ENCODE results near the gene ALG3. TPM values are rescaled to one million over a fixed set of nuclear protein-coding genes. Genes with fewer than 3 reads are reported as not detected.

The ALG3 gene
- polyA plus RNA-seq, 1 donor = 25.5 TPM

DNA sequence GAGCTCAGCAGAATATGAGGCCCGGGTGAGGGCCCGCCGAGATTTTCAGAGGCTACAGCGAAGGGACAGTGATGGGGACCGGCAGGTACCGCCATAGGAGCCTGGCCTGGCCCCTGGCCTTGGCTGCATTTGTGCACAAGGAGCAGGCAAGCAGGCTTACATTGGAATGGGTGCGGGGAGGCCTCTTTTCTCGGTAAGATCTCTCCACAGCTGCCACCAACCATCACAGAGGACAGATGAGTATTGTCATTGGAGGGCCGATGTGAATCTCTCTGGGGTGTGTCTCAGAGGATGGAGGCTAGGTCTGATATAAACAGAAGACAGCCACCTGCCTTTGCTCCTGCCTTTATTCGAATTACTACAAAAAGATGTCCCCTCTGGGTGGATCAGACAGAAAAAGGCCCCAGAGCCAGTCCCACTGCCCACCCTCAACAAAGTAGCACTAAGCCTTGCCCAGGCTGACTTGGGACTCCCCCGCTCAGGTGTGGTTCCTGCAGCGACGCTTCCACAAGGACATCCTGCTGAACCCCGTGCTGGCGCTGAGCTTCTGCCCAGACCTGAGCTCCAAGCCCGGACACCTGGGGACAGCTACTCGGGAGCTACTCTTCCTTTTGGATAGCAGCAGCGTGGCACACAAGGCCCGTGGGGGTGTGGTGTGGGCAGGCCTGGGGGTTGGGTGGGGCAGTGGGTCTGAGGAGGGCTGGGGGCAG lies 13.9 kb downstream of the ALG3 start:
- DNase-seq = no peak

DNA sequence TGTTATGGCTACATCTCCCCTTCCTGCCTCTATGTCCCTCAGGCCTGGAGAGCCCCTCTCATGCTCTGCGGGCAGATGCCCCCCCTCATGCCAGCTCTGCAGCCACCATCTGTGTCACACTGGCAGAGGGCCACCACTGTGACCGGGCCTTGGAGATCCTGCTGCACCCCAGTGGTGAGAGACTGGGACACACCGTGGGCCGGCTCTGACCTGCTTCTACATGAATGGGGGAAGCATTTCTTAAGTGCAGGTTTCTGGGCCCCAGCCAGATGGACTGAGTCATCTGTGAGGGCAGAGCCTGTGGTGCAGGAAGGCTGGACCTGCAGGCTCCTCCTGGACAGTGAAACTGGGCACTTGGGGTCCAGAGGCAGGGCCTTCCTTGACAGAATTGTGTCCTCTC lies 14.5 kb downstream of the ALG3 start:
- no peak for DNase-seq

DNA sequence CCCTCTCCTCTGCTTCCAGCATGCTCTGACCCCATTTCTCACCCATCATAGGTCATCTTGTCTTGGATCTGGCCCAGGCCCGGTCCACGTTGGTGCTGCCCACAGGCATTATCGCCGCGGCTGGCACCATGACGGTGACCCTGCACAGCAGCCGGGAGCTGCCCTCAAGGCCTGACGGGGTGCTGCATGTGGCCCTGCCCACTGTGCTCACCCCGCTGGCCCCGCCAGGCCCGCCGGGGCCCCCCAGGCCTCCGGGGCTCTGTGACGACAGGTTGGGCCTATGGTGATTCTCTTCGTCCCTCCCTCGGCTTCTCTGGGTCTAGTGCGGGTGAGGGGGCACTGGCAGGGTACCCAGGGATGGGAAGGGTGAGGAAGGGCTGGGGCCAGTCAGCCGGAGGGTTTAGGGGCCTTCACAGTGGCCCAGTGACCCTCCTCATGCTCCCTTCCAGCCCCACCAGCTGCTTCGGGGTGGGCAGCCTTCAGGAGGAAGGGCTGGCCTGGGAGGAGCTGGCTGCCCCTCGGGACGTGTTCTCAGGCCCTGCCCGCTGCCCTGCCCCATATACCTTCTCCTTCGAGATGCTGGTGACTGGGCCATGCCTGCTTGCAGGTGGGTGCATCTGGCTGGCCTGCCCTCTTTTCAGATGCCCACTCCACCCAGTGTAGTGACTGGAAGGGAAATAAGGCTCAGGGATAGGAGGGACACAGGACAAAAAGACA lies 15.5 kb downstream of the ALG3 start:
- no peak for DNase-seq

DNA sequence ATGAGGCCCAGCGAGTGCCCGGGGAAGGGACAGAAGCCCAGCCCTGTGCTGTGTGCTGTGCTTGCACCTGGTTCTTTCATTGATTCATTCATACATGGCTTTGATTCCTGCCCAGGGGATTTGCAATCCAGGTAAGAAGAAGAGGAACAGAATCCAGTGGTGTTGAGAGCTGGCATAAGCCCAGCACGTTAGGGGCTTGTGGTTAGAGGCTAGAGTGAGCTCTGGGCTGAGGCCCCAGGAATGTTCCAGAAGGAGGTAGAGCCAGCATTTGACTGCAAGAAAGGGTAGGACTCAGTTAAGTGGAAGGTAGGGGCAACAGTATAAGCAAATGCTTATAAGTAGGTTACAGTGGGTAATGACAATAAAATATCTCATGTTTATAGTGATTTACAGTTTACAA lies 17.1 kb downstream of the ALG3 start:
- DNase-seq = no peak

DNA sequence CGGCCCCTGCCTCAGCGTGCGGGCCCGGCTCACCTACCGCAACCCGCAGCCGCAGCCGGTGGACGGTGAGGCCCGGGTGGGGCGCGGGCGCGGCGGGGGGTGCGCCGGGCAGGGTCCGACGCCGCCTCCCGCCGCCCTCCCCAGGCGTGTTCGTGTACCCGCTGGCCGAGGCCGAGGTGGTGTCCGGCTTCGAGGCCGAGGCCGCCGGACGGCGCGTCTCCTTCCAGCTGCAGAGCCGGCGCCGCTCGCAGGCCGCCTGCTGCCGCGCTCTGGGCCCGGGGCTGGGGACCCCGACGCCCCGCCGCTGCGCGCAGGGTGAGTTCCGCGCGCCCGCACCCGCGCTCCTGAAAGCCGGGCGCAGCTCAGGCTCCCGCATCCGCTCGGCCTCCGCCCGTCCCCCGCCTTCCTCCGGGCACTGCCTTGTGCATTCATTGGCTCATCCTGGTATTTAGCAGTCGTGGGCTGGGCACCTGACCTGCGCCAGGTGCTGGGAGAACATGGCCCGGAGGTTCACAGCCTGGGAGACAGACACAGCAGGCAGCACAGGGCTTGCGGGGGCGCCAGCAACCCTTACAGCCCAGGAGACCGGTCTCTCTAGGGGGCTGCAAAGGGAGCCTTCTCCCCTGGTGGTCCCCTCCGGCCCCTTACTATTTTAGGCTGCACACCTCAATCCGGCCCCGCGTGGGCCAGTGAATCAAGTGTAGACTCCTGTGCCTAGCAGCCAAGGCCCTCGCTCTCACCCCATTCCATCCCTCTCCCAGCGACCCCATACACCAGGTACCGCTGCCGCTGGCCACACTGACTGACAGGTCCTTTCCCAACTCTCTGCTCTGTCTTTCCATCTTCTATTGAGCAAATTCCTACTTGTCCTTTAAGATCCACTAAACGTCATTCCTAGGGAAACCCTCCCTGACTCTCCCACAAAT lies 17.9 kb downstream of the ALG3 start:
- no peak for DNase-seq

DNA sequence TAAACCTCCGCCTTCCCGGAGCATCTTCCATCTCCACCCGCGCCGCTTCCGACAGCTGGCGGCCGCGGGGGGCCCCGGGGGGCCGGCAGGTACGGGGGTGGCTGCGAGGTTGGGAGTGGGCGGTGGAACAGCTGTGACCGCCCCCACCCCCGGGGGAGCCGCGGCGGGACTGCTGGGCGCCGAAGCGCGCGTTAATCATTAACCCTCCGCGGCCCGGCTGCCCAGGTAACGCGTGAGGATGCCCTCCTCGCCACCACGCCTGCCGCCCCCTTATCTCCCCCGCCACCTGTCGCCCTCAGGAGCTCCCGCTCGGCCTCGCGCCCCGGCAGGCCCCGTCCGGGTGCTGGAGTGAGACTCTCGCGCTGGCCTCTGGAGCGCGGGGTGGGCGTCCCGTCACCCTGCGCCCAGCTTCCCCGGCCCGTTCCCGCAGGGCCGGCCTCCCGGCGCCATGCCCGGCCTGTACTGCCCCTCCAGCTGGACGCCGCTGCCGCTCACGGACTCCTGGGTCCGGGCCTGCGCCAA lies 18.6 kb downstream of the ALG3 start:
- DNase-seq = no peak

DNA sequence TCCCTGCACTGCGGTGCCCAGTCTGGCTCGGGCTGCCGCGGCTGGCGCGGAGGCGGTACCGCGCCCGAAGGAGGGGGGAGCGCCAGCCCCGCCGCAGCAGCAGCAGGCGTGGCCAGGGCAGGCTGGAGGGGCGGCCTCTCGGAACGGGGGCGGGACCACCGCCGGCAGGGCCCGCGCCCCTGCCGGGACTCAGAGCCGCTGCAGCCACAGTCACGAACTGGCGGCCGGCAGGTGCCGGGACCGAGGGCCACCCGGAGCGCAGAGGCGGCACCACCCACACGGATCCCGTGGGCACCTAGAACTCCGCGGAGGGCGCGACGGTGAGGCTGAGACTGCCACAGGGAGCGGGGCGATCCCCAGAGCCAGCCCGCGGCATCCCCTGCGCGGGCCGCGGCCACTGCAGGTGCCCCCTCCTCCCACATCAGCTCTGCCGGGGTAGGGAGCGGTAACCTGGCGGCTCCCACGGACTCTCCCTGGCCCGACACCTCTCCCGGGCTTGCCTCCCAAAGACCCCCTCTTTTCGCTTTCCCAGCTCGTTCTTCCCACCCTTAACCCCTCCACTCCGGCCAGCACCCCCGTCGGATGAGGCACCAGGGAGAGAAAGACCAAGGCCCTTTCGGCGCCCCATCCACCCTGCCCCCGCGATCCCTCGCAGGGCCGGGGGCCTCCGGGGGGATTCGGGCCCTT lies 19.2 kb downstream of the ALG3 start, which contains the start of gene VWA5B2:
Gene VWA5B2 (plus strand): TSS at position 192 of the 687 bp plus-strand sequence. CDS start 944 bp downstream, outside the sequence.
- DNase-seq = peak; percentile 27

DNA sequence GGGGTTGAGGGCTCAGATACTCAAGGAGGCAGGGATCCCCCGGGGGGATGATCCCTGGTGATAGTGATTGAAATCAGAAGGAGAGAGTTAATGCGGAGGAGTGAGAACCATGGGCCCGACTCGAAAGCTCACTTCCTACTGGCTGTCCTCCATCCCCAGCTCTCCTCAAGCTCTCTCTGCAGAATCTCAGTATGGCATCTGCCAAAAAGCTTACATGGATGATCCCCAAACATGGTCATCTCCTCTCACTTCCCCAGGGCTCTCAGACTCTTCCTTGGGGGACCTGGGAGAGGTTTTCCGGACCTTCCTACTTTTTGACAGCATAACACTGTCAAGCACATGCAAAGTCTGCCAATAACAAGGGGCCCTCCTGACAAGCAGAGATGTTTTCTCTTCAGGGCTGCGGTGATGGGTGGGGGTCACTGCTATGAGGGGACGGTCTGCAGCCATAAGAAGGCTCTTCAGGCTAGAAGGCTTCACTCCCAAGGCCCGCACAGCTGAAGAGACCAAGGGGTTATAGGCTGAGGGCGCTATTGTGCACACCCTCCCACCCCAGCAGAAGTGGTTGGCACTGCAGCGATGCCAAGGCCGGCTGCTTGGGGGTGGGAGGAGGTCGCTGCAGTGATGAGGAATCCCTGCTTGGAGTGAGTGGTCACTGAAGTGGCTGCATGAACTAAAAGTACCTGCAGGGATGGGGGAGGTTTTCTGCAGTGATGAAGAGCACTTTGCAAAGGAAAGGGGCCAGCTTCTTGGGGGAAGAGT lies 20.2 kb downstream of the ALG3 start:
- no peak for DNase-seq

DNA sequence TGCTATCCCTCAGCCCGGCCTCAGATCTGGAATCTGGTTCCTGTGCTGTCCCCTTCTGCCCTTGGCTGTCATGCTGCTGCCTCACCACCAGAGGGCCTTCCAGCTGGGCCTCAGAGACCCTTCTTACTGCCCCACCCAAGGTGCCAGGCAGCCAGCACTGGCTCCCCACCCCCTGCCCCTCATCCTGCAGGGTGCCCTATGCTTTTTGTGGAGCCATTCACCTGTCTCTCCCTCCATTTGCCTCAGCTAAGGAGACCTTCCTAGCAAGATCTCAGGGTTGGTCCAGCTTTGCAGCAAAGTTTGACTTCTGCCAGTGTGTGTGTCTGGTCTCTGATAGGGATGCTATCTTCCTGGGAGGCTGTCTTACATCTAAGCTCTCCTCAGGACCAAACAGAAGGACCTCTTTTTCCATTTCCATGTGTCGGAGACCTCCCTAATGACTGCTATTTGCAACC lies 21.3 kb downstream of the ALG3 start:
- DNase-seq = no peak

DNA sequence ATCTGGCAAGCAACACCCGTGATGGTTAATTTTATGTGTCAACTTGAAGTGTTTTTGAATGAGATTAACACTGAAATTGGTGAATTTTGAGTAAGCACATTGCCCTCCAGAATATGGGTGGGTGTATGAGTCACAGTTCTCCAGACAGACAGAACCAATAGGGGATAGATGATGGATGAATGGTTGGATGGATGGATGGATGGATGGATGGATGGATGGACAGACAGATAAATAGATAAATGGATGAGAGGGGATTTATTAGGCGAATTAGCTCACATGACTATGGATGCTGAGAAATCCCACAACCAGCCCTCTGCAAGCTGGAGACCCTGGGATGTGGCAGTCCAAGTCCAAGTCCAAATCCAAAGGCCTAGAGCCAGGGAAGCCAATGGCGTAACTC lies 24.8 kb downstream of the ALG3 start:
- DNase-seq = no peak

DNA sequence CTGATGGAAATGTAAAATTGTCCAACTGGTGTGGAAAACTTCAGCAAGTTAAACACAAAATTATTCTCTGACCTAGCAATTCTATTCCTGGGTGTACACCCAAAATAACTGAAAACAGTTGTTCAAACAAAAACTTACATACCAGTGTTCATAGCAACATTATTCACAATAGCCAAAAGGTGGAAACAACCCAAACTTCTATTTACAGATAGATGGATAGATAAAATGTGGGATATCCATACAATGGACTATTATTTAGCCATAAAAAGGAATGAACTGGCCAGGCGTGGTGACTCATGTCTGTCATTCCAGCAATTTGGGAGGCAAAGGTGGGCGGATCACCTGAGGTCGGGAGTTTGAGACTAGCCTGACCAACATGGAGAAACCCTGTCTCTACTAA lies 26.2 kb downstream of the ALG3 start:
- no peak for DNase-seq

DNA sequence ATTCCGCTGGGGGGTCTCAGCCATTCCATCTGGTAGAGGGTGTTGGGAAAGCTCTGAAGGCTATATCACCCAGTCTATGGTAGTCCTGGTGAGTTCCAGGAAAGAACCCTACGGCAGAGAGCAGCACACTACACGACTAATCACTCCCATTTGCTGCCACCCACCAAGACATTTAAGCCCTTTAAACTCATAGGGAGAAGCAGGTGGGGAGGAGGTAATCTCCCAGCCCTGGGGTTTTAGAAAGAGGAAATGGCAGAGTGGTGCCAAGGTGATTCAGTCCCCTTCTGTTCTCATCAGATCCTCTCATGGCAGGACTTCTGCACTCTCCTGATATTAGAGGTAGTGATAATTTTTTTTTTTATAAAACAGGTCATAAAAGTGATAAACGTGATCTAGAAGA lies 29.9 kb downstream of the ALG3 start:
- no peak for DNase-seq

DNA sequence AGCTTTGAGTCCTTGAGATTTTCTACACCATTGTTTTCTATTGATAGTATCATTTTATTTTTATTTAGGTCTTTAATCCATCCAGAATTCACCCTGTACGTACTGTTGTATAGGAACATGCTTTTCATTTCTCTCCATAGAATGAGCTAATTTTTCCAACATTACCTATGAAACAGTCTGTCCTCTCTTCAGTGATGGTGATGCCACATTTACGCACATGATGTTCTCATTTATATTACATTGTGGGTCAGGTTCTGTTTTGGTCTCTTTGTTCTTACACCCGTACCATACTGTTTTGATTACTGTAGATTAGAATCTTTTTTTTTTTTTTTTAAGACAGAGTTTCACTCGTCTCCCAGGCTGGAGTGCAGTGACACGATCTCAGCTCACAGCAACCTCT lies 37.0 kb downstream of the ALG3 start:
- DNase-seq = no peak

DNA sequence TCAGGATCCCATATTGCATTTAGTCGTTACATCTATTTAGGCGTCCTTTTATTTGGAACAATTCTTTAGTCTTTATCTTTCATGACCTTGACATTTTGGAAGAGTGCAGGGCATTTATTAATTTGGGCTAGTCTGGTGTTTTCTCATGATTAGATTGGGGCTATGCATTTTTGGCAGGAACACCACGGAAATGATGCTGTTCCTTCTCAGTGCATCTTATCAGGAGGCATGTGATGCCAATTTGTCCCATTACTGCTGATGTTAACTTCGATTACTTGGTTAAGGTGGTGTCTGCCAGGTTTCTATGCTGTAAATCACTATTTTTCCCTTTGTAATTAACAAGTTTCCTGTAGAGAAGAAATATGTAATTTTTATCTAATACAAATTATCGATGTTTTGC lies 37.5 kb downstream of the ALG3 start:
- no peak for DNase-seq

DNA sequence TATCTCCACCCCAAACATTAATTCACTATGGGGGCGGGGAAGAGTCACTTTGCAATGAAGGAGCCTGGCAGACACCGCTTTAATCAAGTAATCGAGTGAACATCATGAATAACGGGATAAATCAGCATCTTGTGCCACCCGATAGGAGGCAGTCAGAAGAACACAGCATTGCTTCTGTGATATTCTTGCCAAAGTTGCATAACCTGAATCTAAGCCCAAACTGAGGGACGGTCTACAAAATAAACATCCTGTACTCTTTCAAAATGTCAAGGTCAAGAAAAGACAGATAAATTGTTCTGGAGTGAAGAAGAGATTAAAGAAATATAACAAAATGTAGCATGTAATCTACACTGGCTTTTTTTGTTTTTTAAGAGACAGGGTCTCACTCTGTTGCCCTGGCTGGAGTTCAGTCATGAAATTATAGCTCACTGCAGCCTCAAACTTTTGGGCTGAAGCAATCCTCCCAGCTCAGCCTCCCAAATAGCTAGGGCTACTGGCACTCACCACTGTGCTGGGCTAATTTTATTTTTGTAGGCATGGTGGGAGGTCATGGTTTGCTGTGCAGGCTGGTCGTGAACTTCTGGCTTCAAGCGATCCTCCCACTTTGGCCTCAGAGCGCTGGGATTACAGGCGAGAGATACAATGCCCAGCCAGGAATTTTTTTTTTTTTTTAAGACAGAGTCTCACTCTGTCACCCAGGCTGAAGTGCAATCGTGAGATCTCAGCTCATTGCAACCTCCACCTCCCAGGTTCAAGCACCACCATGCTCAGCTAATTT lies 39.4 kb downstream of the ALG3 start:
- no peak for DNase-seq

DNA sequence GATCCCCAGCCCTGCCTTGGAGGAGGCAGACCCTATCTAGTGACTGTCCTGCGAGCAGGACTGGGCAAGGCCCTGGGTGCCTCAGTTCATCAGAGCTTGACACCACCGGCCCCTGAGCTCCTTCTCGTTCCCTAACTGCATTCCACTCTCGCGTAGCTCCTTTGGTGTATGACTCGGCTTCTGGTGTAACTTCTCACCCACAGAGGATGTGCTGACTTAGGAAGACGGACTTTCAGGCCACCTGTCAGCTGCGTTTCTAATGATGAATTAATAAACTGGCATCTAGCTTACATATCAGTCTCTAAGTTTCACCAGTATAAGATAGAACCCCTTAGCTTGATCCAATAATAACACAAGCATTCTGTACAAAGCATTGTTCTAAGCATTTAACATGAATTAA lies 45.2 kb downstream of the ALG3 start:
- DNase-seq = no peak

DNA sequence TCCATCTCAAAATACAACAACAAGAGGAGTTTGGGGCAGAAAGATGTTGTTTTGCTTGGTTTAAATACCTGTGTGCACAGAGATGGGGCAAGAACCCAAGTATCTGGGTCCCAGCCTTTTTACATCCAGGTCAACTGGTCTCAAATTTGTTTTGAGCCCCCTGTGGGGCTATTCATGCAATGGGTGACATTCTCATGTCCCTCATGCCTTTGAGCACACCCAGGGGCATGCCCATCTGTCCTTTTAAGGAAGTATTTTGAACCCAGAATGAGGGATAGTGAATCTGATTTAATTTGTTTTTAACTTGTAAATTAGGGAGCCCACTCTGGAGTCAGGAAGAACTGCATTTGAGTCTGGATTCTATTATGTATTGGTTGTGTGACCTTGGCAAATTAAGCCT lies 47.9 kb downstream of the ALG3 start:
- DNase-seq = no peak

DNA sequence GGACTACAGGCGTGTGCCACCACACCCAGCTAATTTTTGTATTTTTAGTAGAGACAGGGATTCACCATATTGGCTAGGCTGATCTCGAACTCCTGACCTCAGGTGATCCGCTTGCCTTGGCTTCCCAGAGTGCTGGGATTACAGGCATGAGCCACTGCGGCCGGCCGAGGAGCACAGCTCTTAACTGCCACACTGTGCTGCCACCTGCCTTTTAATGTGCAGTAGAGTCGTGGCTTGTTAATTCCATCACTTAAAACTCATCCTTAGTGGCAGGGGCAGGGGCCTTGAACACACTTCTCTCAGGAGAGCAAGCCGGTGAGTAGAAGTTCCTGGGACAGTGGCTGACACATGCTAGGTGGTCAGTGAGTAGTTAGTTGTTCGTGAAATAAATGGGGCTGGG lies 50.3 kb downstream of the ALG3 start:
- DNase-seq = no peak

DNA sequence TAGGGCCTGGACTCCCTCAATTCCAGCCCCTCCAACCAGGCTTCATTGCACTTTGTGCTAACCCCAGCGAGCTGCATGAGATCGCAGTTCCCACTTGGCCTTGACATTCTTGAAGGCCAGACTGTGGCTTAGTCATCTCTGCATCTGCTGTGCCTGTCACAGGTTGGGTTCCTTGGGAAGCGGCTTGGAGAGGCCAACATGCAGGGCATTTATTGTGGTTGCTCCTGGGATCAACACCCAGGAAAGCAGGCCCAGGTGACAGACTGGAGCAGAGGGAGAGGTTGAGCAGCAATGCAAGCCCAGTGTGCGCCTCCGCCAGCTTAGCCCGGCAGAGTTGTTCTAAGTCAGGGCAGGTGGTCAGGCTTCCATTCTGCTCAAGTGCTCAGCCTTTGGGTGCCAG lies 52.2 kb downstream of the ALG3 start:
- no peak for DNase-seq

DNA sequence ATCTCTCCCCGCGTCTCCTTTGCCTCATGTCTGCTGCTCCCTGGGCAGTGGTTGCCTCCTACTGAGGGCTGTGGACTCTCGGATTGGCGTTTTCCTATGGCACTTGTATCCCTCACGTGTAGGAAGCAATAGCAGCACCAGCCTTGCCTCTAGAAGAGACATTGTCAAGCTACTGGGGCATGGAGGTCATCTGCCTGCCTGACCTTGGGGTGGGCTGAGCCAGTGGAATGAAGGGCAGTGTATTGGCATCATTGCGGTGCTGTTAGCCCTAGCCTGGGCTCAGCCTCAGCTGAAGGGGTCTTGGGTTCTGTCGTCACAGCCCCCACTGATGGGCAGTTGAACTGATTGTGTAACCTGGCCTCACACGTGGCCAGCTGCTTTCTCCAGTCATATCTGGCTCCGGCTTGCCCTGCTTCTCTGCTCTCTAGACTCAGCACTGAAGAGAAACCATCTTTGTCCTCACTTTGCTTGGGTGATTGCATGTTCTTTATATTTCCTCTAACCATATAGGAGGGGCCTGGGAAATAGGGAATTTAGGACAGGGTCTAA lies 54.7 kb downstream of the ALG3 start:
- no peak for DNase-seq
